NCI-H2107 treated with DMSO at 0.1 percent for 48 hours (cell line): ENCODE results near the gene TCF4.

Source experiments
- DNase-seq: peaks from one replicate; lab custom pipeline; 2025; ENCODE audit not compliant: unreplicated experiment; lab: John Stamatoyannopoulos, UW

TCF4 gene

GRCh38 chr18:55546851-55547704 lies 40.9 kb downstream of the TCF4 start:
- DNase-seq, result peak; percentile 76

GRCh38 chr18:55544014-55544413 lies 44.0 kb downstream of the TCF4 start:
- no peak for DNase-seq

- no peak for DNase-seq
These were observed 44.8 kb downstream of the TCF4 start for GRCh38 chr18:55543130-55543704.

GRCh38 chr18:55541571-55541970 lies 46.4 kb downstream of the TCF4 start:
- DNase-seq, result no peak

- DNase-seq, result no peak
These were observed 48.8 kb downstream of the TCF4 start for GRCh38 chr18:55539240-55539639.

- DNase-seq, result no peak
These were observed 53.0 kb downstream of the TCF4 start for GRCh38 chr18:55534996-55535395.

- DNase-seq, result no peak
These were observed 53.4 kb downstream of the TCF4 start for GRCh38 chr18:55534547-55534946.

- DNase-seq, result no peak
These were observed 57.8 kb downstream of the TCF4 start for GRCh38 chr18:55530166-55530565.

GRCh38 chr18:55529581-55529980 lies 58.4 kb downstream of the TCF4 start:
- DNase-seq, result no peak

- DNase-seq, result no peak
These were observed 62.1 kb downstream of the TCF4 start for GRCh38 chr18:55525845-55526244.

- DNase-seq, result no peak
These were observed 63.5 kb downstream of the TCF4 start for GRCh38 chr18:55524353-55525073.

- no peak for DNase-seq
These were observed 65.0 kb downstream of the TCF4 start for GRCh38 chr18:55523001-55523400.

- no peak for DNase-seq
These were observed 66.0 kb downstream of the TCF4 start for GRCh38 chr18:55522011-55522410.

- no peak for DNase-seq
These were observed 70.9 kb downstream of the TCF4 start for GRCh38 chr18:55517055-55517454.

GRCh38 chr18:55515941-55516710 lies 71.9 kb downstream of the TCF4 start:
- no peak for DNase-seq

- DNase-seq, result no peak
These were observed 72.8 kb downstream of the TCF4 start for GRCh38 chr18:55515214-55515613.

GRCh38 chr18:55513161-55513560 lies 74.8 kb downstream of the TCF4 start:
- DNase-seq, result no peak

- no peak for DNase-seq
These were observed 76.7 kb downstream of the TCF4 start for GRCh38 chr18:55511277-55511676.

- DNase-seq, result peak; percentile 15
These were observed 77.2 kb downstream of the TCF4 start for GRCh38 chr18:55510809-55511208.

GRCh38 chr18:55509631-55510324 lies 78.2 kb downstream of the TCF4 start:
- no peak for DNase-seq

GRCh38 chr18:55508651-55509050 lies 79.3 kb downstream of the TCF4 start:
- no peak for DNase-seq
